Mammary epithelial cell (primary cell): ENCODE measurements around the gene DSP.

Experiments
- EZH2 ChIP-seq: IDR thresholded peaks from 2 replicates; pipeline ENCODE4 v1.6.1; 2012; ENCODE audit warnings: low read length, inconsistent platforms, borderline replicate concordance
- TF ChIP-seq, protein P1 (sequence below), 2 donors: IDR thresholded peaks in 1 of 2; conservative IDR thresholded peaks in 1 of 2; 2 replicates each; pipeline ENCODE4 v1.5.1; 2011 to 2012; ENCODE audit warnings: inconsistent platforms in 2 of 2, low read length in 2 of 2, mild to moderate bottlenecking in 2 of 2, control low read depth in 1 of 2, low read depth in 1 of 2; ENCODE audit not compliant: insufficient read depth in 1 of 2; ENCODE audit errors: extremely low read depth in 1 of 2

DNA sequence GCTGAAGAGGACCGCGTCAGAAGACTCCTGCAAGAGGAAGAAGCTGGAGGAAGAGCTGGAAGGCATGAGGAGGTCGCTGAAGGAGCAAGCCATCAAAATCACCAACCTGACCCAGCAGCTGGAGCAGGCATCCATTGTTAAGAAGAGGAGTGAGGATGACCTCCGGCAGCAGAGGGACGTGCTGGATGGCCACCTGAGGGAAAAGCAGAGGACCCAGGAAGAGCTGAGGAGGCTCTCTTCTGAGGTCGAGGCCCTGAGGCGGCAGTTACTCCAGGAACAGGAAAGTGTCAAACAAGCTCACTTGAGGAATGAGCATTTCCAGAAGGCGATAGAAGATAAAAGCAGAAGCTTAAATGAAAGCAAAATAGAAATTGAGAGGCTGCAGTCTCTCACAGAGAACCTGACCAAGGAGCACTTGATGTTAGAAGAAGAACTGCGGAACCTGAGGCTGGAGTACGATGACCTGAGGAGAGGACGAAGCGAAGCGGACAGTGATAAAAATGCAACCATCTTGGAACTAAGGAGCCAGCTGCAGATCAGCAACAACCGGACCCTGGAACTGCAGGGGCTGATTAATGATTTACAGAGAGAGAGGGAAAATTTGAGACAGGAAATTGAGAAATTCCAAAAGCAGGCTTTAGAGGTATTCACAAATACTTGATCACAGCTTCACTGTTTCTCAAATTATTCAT is 39.6 kb downstream of the DSP start:
- TF ChIP-seq, protein P1, sequence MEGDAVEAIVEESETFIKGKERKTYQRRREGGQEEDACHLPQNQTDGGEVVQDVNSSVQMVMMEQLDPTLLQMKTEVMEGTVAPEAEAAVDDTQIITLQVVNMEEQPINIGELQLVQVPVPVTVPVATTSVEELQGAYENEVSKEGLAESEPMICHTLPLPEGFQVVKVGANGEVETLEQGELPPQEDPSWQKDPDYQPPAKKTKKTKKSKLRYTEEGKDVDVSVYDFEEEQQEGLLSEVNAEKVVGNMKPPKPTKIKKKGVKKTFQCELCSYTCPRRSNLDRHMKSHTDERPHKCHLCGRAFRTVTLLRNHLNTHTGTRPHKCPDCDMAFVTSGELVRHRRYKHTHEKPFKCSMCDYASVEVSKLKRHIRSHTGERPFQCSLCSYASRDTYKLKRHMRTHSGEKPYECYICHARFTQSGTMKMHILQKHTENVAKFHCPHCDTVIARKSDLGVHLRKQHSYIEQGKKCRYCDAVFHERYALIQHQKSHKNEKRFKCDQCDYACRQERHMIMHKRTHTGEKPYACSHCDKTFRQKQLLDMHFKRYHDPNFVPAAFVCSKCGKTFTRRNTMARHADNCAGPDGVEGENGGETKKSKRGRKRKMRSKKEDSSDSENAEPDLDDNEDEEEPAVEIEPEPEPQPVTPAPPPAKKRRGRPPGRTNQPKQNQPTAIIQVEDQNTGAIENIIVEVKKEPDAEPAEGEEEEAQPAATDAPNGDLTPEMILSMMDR (conservative IDR thresholded peaks at IDR 0.05 in 1 of 2, IDR thresholded peaks at IDR 0.05 in 1 of 2; ENCODE audit: extremely low read depth in 1 of 2, insufficient read depth in 1 of 2, low read depth in 1 of 2, low read length in 2 of 2), result no peak
- TF ChIP-seq EZH2, result no peak
